GM23338 (cell line): ENCODE results near the gene SLC22A25. TPM values are rescaled to one million over a fixed set of nuclear protein-coding genes. Genes with fewer than 3 reads are reported as not detected.

Source experiments
- ATAC-seq: fragments of 200-7000 bp; cut with Tn5 transposase; 3 replicates; pipeline ENCODE4 v1.9.1; 2020
- DNase-seq: peaks from one replicate; pipeline ENCODE4 v3.0.0-alpha.2; 2015; ENCODE audit warnings: low spot score
- H2AFZ ChIP-seq: fragments of 200-600 bp; sonication (generic); 2 replicates; pipeline ENCODE4 v1.8.0; 2016; ENCODE audit warnings: antibody characterized with exemption, mild to moderate bottlenecking, moderate library complexity
- H3F3A ChIP-seq: fragments of 200-600 bp; sonication (generic); replicated peaks from 2 replicates; pipeline ENCODE4 v1.8.0; 2017; ENCODE audit warnings: antibody characterized with exemption, mixed run types, low read depth
- H3K27ac ChIP-seq: fragments of 200-600 bp; sonication (generic); 2 replicates; pipeline ENCODE4 v1.6.1; 2016; ENCODE audit warnings: low read depth
- H3K27me3 ChIP-seq: fragments of 200-600 bp; sonication (generic); 2 replicates; pipeline ENCODE4 v1.8.0; 2016; ENCODE audit warnings: mild to moderate bottlenecking, mixed run types, moderate library complexity; ENCODE audit not compliant: insufficient read depth
- H3K36me3 ChIP-seq: fragments of 200-600 bp; sonication (generic); 2 replicates; pipeline ENCODE4 v1.8.0; 2016; ENCODE audit warnings: mild to moderate bottlenecking; ENCODE audit not compliant: insufficient read depth
- H3K4me1 ChIP-seq: fragments of 200-600 bp; sonication (generic); 2 replicates; pipeline ENCODE4 v1.8.0; 2016; ENCODE audit warnings: mild to moderate bottlenecking, moderate library complexity; ENCODE audit not compliant: insufficient read depth
- H3K4me2 ChIP-seq: fragments of 200-600 bp; sonication (generic); 2 replicates; pipeline ENCODE4 v1.7.1; 2017; ENCODE audit warnings: mixed run types
- H3K4me3 ChIP-seq: fragments of 200-600 bp; sonication (generic); 2 replicates; pipeline ENCODE4 v1.6.1; 2016; ENCODE audit warnings: mixed run types
- H3K79me2 ChIP-seq: fragments of 200-600 bp; sonication (generic); replicated peaks from 2 replicates; pipeline ENCODE4 v1.8.0; 2017; ENCODE audit warnings: mild to moderate bottlenecking; ENCODE audit not compliant: insufficient read depth
- H3K9me2 ChIP-seq: fragments of 200-600 bp; sonication (generic); 2 replicates; pipeline ENCODE4 v1.8.0; 2017; ENCODE audit not compliant: insufficient read depth
- H4K20me1 ChIP-seq: fragments of 200-600 bp; sonication (generic); replicated peaks from 2 replicates; pipeline ENCODE4 v1.8.0; 2017; ENCODE audit warnings: mild to moderate bottlenecking; ENCODE audit not compliant: insufficient read depth
- H3K27ac Mint-ChIP-seq: 2 replicates; pipeline ENCODE4 v1.8.0; 2020; ENCODE audit warnings: inconsistent platforms, mild to moderate bottlenecking, moderate library complexity, mixed read lengths
- H3K27me3 Mint-ChIP-seq: 3 replicates; pipeline ENCODE4 v1.8.0; 2022; ENCODE audit warnings: low read depth, mild to moderate bottlenecking, moderate library complexity, mixed read lengths, inconsistent platforms; ENCODE audit not compliant: insufficient read depth, poor library complexity
- H3K36me3 Mint-ChIP-seq: 3 replicates; pipeline ENCODE4 v1.8.0; 2021; ENCODE audit warnings: low read depth, mild to moderate bottlenecking, inconsistent platforms, moderate library complexity, mixed read lengths
- H3K4me1 Mint-ChIP-seq: 3 replicates; pipeline ENCODE4 v1.8.0; 2020; ENCODE audit warnings: mild to moderate bottlenecking, inconsistent platforms, mixed read lengths
- H3K4me3 Mint-ChIP-seq: 3 replicates; pipeline ENCODE4 v1.8.0; 2021; ENCODE audit warnings: moderate library complexity, mild to moderate bottlenecking, inconsistent platforms, mixed read lengths
- H3K9me3 Mint-ChIP-seq: 3 replicates; pipeline ENCODE4 v1.8.0; 2020; ENCODE audit warnings: moderate library complexity, mild to moderate bottlenecking, inconsistent platforms, mixed read lengths
- CREB1 ChIP-seq: fragments of 250-450 bp; sonication (Bioruptor Pico); IDR thresholded peaks from 2 replicates; pipeline ENCODE4 v1.5.0; 2020; ENCODE audit warnings: low read depth, mild to moderate bottlenecking, moderate library complexity
- EZH2 ChIP-seq: fragments of 200-600 bp; sonication (generic); IDR thresholded peaks from one replicate; pipeline ENCODE4 v1.8.0; 2017; ENCODE audit warnings: antibody characterized with exemption, mild to moderate bottlenecking, low read depth; ENCODE audit not compliant: unreplicated experiment
- EZH2phosphoT487 ChIP-seq: fragments of 200-600 bp; sonication (generic); IDR thresholded peaks from one replicate; pipeline ENCODE4 v1.8.1; 2018; ENCODE audit warnings: antibody characterized with exemption; ENCODE audit not compliant: unreplicated experiment
- JUNB ChIP-seq: IDR thresholded peaks from one replicate; pipeline ENCODE4 v1.6.1; 2016; ENCODE audit warnings: antibody characterized with exemption; ENCODE audit not compliant: unreplicated experiment
- NANOG ChIP-seq: IDR thresholded peaks from 2 replicates; pipeline ENCODE4 v1.6.1; 2016; ENCODE audit warnings: antibody characterized with exemption, borderline replicate concordance
- POLR2AphosphoS5 ChIP-seq: IDR thresholded peaks from 2 replicates; pipeline ENCODE4 v1.6.1; 2016; ENCODE audit warnings: antibody characterized with exemption, low read depth
- REST ChIP-seq: IDR thresholded peaks from one replicate; pipeline ENCODE4 v1.6.1; 2018; ENCODE audit warnings: antibody characterized with exemption; ENCODE audit not compliant: unreplicated experiment
- STAT1 ChIP-seq: IDR thresholded peaks from one replicate; pipeline ENCODE4 v1.6.1; 2016; ENCODE audit warnings: antibody characterized with exemption; ENCODE audit not compliant: unreplicated experiment
- ZNF114 ChIP-seq: fragments of 250-450 bp; sonication (Bioruptor Pico); IDR thresholded peaks from 2 replicates; pipeline ENCODE4 v1.5.0; 2020; ENCODE audit warnings: mild to moderate bottlenecking, moderate library complexity
- ZNF331 ChIP-seq: fragments of 250-450 bp; sonication (Bioruptor Pico); IDR thresholded peaks from 2 replicates; pipeline ENCODE4 v1.5.0; 2020; ENCODE audit warnings: low read depth, mild to moderate bottlenecking, moderate library complexity
- ZNF462 ChIP-seq: fragments of 250-450 bp; sonication (Bioruptor Pico); IDR thresholded peaks from 2 replicates; pipeline ENCODE4 v1.5.0; 2020; ENCODE audit warnings: mild to moderate bottlenecking, moderate library complexity
- polyA plus RNA-seq: library from polyadenylated mRNA; unstranded; fragments of >200 nt; fragmentation: Nextera tagmentation; extraction: Ambion mirVana; gene quantifications from 2 replicates; pipeline ENCODE4 v1.2.1, GENCODE V29; 2016
- total RNA-seq: library from RNA; depleted of rRNA; stranded (reverse); fragments of >200 nt; shearing (Covaris generic); gene quantifications from 2 replicates; pipeline ENCODE4 v1.2.3, GENCODE V29; 2014
- TF ChIP-seq, protein P1 (sequence below), 2 experiments: fragments of 200-600 bp in 1 of 2; sonication (generic) in 1 of 2; conservative IDR thresholded peaks; 2 replicates each; pipeline versions ENCODE4 v1.5.1 to v1.6.1; 2016 to 2017; ENCODE audit warnings: antibody characterized with exemption in 2 of 2, low read depth in 2 of 2, mild to moderate bottlenecking in 2 of 2, moderate library complexity in 1 of 2
- TF ChIP-seq, protein P2 (sequence below): IDR thresholded peaks from 2 replicates; pipeline ENCODE4 v1.6.1; 2016; ENCODE audit warnings: antibody characterized with exemption

Gene SLC22A25
- total and polyA plus RNA-seq, 2 experiments from 2014 or later: not detected

DNA sequence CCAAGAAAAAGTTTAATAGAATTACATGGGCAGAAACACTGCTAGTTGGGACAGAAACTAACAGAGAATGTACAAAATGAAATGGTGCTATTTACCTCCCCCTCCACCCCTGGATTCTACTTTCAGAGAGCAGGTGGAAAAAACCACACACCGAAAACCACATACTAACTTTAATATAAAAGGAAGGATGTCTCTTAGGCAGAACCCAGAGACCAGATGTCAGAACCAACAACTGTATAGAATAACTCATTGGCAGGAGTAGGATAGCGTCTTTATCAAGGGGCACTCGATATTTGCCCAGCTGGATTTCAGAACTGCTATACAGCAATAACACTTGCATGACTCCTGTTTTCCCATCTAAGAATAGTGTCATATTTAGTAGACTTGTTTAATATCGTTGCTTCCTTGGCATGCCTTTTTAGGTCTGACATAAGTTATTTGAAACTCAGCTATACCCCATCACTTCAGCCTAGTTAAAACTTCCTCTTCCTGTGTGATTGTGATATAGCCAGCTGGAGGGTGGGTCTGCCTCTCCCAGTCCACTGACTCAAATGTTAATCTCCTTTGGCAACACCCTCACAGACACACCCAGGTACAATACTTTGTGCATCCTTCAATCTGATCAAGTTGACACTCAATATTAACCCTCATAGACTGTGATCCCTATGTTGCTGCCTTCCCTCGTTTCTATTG lies 1.2 kb downstream of the SLC22A25 start:
- Mint-ChIP-seq H3K27me3 (peaks cover 3% of the 10 kb centered on the region), H3K4me3 (no peak overlapping the region), H3K9me3 (peaks cover 10% of the 10 kb centered on the region), H3K36me3 (0 out of 3 replicates have a peak, but pooled peaks cover 2% of the 10 kb centered on the region), H3K27ac (no peak overlapping the region), H3K4me1 (peaks cover 6% of the 10 kb centered on the region; the same call in 2 of the 3 replicates)
- Histone ChIP-seq H3K9me2 (peaks cover 6% of the 10 kb centered on the region), H3K79me2 (no peaks in the 10 kb centered on the region), H3F3A (no peaks in the 10 kb centered on the region), H3K4me3 (no peak overlapping the region), H3K27ac (no peak overlapping the region), H3K4me1 (peaks cover 5% of the 10 kb centered on the region; the same call in 1 of the 2 replicates), H3K36me3 (no peaks in the 10 kb centered on the region; the same call in 1 of the 2 replicates), H3K27me3 (no peaks in the 10 kb centered on the region), H3K4me2 (no peak overlapping the region), H4K20me1 (no peaks in the 10 kb centered on the region), H2AFZ (no peak overlapping the region)
- TF ChIP-seq EZH2 (no peak), STAT1 (no peak), EZH2phosphoT487 (no peak), ZNF114 (CRISPR knock-in tag) (no peak), POLR2AphosphoS5 (no peak), REST (no peak), ZNF462 (CRISPR knock-in tag) (no peak), CREB1 (no peak), JUNB (no peak), ZNF331 (CRISPR knock-in tag) (no peak), NANOG (no peak)
- TF ChIP-seq, protein P1, sequence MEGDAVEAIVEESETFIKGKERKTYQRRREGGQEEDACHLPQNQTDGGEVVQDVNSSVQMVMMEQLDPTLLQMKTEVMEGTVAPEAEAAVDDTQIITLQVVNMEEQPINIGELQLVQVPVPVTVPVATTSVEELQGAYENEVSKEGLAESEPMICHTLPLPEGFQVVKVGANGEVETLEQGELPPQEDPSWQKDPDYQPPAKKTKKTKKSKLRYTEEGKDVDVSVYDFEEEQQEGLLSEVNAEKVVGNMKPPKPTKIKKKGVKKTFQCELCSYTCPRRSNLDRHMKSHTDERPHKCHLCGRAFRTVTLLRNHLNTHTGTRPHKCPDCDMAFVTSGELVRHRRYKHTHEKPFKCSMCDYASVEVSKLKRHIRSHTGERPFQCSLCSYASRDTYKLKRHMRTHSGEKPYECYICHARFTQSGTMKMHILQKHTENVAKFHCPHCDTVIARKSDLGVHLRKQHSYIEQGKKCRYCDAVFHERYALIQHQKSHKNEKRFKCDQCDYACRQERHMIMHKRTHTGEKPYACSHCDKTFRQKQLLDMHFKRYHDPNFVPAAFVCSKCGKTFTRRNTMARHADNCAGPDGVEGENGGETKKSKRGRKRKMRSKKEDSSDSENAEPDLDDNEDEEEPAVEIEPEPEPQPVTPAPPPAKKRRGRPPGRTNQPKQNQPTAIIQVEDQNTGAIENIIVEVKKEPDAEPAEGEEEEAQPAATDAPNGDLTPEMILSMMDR (conservative IDR thresholded peaks at IDR 0.05; ENCODE audit: low read depth in 2 of 2): no peak
- TF ChIP-seq, protein P2, sequence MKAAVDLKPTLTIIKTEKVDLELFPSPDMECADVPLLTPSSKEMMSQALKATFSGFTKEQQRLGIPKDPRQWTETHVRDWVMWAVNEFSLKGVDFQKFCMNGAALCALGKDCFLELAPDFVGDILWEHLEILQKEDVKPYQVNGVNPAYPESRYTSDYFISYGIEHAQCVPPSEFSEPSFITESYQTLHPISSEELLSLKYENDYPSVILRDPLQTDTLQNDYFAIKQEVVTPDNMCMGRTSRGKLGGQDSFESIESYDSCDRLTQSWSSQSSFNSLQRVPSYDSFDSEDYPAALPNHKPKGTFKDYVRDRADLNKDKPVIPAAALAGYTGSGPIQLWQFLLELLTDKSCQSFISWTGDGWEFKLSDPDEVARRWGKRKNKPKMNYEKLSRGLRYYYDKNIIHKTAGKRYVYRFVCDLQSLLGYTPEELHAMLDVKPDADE: no peak
- no peak for ATAC-seq
- DNase-seq: no peak
